Smooth muscle cell of the brain vasculature (primary cell): ENCODE measurements around the gene VTI1B.
"Not testable (repeated sequence)": the region's sequence is repeated elsewhere in the genome, so short reads cannot be mapped to it uniquely, and the experiment has no call there.

Experiments used
- DNase-seq: peaks from one replicate; pipeline ENCODE4 v3.0.0-alpha.2; 2012; ENCODE audit warnings: low read depth, low spot score

The VTI1B gene

DNA sequence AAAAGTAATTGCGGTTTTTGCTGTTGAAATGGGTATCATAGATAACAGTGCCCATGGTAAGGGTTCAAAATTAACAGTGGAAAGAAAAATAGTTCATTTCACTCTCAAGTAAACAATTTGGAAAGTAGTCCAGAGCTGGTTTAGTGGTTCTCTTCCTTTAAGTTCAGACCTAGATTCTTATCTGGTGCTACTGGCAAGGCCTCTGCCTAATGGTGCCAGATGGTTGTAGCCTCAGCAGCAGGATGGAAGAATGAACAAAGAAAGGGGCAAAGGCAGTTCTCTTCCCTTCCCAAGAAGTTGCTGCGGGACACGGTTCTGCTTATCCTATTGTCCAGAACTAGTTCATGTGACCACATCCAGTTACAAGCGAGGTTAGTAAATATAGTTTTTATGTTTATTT lies 44.2 kb downstream of the VTI1B start:
- no peak for DNase-seq

DNA sequence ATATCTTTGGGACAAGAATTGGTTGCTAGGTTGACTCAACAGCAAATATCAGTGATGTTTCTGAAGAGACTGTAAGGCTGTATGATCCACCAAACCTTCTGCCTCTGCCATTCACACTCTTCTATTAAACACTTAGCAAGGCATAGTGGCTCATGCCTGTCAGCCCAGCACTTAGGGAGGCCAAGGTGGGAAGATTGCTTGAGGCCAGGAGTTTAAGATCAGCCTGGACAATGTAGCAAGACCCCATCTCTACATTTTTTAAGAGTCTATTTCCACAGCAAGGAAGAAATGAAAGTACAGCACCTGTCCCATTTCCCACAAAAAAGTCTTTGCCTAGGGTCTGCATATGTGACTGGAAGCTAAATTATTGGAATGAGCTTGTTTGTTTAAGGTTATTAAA lies 46.9 kb downstream of the VTI1B start:
- no peak for DNase-seq

DNA sequence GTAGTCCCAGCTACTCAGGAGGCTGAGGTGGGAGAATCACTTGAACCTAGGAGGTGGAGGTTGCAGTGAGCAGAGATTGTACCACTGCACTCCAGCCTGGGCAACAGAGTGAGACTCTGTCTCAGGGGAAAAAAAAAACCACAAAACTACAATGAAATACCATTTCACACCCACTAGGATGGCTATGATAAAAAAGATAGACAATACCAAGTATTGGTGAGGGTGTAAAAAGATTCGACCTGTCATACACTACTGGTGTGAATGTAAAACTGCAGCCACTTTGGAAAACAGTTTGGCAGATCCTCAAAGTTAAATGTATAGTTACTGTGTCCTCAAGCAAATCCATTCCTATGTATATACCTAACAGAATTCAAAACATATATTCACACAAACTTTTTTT lies 48.3 kb downstream of the VTI1B start:
- DNase-seq, result not testable (repeated sequence)

DNA sequence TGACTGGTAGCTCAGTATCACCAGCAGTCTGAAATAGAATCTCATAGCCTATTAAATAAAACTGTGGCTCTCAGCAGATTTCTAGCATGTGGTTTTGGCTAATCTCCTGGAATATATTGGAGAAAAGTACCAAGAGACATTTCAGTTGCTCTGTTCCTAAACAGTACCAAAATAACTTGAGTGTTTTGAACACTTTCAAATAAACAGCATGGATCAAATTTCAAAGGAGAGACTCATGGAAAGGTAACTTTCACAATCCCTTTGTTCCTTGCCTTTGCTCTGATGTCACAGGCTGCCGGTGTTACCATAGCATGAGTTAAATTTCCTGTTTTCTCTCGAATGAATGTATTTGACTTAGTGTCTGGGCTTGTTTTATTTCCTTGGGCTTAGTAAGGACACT lies 51.3 kb downstream of the VTI1B start:
- no peak for DNase-seq

DNA sequence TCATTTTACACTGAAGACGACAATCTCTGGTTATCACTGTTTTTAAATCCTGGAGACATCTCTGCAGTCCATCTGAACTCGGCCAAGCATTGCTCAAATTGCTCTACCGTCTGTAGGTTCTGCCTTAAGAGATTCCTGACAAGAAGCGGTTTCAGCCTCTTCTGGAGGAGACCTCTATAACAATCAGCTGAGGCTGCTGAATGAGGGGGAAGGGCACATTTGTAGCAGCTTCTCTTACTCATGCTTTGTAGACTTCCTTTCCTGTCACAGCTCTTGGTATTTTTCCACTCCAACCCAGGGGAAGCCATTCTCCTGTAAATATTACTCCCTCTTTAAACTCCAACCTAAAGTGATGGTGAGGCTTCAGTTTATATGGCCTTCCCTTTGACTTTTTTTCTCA lies 51.8 kb downstream of the VTI1B start:
- no peak for DNase-seq

DNA sequence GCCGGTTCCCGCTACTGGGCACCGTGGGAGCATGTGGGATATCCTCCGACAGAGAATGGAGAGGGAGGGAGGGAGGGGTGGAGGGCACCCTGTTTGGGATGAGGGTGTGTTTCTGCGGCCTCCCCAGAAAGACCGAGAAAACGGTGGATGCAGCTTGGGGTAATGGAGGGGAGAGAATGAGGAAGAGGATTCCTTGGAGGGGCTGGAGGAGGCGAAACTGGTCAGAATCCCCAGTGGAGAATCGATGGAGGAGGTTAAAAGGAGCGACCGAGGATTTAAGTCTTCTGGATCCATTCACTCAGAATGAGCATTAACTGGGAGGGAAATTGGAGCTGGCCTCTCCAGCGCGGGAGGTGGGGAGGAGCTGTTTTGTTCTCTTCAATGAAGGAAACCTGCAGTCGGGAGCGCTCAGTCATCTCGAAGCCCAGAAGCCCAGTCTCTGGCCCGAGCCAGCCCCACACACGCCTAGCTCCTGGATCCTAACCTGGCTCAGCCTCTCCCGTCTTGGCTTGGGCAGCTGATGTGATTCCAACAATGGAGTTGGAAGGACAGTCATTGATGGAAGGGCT lies 54.1 kb downstream of the VTI1B start:
- DNase-seq, result no peak

DNA sequence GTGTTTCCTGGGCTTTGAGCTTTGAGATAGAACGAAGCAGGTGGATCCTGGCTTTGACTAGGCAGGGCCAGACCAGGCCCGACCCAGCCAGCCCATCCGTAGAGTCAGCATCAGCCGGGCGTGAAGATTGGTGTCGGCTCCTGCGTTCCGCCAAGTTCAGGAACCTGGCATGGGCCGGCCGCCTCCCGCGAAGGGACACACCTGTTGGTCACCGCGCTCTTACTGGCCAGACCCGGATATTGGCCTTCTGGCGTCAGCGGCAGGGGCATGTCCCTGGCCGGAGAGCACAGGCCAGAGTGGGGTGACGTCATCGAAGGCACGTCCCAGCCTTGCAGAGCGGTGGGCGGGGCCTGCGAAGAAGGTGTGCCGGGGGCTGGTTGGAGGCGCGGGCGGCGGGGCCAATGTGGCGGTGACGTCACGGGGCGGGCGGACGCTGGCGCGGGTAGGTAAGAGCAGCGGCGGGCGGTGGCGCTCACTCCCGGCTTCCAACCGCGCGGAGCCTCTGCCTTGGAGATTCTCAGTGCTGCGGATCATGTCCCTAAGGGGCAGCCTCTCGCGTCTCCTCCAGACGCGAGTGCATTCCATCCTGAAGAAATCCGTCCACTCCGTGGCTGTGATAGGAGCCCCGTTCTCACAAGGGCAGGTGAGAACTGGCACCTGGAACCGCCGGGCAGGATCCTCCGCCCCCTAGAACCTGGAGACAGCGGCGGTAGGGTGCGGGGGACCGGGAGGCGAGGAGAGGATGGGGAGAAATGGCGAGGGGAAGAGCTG lies 54.8 kb downstream of the VTI1B start, which contains the start of gene ARG2:
Gene ARG2, plus strand, starts transcription at position 475 of the 771 bp plus-strand sequence. Its CDS starts 58 bp downstream, at position 533.
- DNase-seq, result no peak

DNA sequence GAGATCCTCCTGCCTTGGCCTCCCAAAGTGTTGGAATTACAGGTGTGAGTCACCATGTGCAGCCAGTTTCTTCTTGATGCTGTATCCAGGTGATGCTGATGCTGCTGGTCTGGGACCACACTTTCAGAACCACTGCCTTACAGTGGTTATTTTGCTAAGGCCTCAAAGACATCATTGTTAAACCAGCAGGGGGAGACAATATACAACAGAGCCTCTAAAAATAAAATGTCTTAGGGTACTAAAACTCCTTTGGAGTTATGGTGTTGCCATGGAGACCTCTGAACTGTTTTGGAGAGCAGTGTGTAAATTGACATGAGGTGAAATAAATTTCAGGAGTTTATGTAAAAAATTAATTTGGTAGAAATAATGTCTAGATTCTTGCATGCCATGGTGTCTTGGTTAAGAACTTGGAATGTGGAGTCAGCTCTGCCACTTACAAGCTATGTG lies 55.8 kb downstream of the VTI1B start:
- no peak for DNase-seq

DNA sequence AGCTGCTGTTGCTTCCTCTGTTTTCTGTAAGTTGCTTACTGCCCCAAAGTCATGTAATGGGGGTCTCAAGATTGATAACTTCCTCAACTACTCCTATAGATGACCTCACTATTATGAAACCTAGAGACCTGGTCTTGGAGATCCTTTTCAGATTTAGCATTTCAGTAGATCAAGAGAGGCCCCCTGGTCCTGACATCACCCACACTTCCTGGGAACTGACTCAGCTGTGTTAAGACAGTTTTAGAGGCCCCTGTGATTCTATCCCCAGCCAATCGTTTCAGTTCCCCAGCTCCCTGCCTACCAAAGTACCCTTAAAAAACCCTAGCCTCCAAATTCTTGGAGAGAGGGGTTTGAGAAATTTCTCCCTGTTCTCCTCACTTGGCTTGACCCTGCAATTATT lies 63.9 kb downstream of the VTI1B start:
- DNase-seq, result no peak

DNA sequence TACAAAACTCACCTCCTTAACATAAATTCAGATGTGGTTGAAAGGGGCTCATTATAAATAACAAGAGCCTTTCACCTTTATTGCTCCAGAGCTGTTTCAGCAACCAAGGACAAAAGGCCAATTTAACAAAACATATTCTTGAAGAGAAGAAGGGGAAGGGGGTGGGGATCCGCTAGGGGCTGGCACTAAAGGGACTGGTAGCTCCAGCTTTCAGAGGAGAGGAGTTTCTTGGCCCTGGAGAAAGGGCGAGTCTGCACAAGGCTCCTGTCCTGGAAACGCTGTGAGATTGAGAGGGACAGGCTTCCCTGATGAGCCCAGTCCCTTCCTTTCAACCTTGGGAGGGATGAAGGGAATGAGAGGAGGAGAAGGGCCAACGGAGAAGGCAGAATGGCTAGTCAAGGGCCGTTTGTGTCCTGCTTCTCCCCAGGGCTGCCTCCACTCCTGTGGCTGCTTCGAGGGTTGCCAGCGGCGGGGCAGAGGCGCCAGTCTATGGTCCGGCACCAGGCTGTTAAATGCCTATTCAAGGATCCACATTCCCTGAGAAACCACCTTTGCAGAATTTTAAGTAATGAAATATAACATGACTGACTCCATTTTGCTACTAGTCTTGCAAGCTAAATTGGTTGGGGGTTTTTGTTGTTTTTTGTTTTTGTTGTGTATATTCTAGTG lies 64.7 kb downstream of the VTI1B start:
- no peak for DNase-seq

DNA sequence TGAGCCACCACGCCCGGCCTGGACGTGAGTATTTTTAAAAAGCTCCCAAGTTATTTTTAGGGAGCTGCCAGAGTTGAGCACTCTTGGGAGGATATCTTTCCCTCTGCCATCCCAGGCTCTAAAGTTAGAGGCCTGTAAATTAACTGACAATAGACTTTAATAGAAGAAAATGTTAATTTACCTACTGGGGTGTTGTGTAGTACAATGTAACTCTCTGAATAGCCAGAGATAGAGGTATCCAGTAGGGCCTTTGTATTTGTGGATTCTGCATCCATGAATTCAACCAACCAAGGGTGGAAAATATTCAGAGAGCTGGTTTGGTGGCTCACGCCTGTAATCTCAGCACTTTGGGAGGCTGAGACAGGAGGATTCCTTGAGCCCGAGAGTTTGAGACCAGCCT lies 66.8 kb downstream of the VTI1B start:
- DNase-seq, result no peak

DNA sequence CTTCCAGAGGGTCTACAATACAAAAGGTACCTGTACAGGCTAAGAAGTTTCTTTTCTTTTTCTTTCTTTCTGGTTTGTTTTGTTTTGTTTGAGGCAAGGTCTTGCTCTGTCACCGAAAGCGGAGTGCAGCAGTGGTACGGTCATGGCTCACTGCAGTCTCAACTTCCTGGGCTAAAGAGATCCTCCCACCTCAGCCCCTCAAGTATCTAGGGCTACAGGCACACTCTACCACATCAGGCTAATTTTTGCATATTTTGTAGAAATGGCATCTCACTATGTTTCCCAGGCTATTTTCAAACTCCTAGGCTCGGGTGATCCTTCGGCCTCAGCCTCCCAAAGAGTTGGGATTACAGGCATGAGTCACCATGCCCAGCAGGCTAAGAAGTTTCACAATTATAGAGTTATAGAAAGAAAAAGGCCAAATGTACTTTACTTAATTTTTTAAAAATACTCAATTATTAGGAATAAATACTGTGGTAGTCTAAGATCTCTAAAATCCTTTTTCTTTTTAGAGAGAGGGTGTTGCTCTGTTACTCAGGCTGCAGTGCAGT lies 71.4 kb downstream of the VTI1B start:
- no peak for DNase-seq

DNA sequence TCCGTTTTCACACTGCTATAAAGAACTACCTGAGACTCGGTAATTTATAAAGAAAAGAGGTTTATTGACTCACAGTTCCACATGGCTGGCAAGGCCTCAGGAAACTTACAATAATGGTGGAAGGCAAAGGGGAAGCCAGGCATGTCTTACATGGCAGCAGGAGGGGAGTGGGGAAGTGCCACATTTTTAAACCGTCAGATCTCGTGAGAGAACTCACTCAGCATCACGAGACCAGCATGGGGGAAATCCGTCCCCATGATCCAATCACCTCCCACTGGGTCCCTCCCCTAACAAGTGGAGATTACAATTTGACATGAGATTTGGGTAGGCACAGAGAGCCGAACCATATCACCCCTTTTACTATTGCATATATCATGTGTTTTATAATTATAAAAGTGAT lies 72.4 kb downstream of the VTI1B start:
- DNase-seq, result no peak

DNA sequence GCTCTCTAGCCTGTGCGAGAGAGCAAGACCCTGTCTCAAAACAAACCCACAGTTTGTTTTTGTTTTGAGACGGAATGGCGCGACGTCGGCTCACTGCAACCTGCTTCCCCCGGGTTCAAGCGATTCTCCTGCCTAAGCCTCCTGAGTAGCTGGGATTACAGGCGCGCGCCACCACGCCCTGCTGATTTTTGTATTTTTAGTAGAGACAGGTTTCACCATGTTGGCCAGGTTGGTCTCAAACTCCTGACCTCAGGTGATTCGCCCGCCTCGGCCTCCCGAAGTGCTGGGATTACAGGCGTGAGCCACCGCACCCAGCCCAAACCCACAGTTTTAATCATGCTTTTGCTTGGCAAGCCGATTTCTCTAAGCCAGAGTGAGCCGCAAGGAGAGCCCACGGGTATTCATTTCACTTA lies 73.9 kb downstream of the VTI1B start:
- DNase-seq, result not testable (repeated sequence)

DNA sequence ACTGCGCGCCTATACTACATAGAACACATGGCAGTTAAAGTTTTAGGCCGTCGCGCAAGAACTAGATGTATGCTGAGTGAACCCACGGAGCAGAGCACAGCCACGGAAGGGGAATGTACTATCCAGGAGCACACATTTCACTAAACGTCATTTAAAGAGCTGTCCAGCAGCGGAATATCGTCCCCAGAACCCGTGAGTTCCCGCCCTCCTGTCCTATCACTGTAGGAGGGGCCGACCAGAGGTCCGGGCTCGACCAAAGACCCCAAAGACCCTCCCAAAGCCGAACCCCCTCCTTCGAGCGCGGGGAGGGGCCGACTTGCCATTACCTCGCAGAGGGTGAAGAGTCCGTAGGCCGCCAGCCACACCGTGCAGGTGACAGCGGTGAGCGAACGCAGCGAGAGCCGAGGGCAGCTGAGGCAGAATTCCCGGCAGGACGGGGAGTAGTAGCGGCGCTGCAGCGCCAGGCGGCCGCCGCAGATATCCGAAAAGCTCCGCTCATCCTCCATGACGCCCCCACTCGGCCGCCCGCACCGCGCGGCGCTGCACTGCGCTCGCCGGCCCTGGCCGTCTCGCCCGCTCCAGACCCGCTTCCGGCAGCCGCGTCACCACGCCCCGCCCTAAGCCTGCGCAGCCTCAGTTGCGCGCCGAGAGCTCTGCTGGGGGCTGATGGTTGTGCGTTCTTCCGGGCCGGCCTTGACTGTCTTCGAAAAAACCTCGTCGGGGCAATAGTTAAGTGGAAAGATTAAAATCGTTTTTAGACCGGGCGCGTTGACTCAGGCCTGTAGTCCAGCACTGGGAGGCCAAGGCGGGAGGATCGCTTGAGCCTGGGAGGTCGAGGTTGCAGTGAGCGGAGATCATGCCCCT lies 74.5 kb downstream of the VTI1B start, which contains the start of gene PIGH:
Gene PIGH, minus strand, starts transcription at position 571 of the 864 bp plus-strand sequence. Its CDS starts 65 bp downstream, at position 506.
- no peak for DNase-seq
